Stimulated activated naive CD8-positive, alpha-beta T cell treated with anti-CD3 and anti-CD28 coated beads, Interleukin-15, Interleukin-2, amounts not matched to agents 100 ng/mL and 50 ng/mL, for 24 hours (primary cell): ENCODE measurements around the gene KDM4B.

ENCODE experiments used
- H3K27ac Mint-ChIP-seq: one replicate; pipeline ENCODE4 v1.8.0; 2021; ENCODE audit warnings: mild to moderate bottlenecking, mixed read lengths
- H3K27me3 Mint-ChIP-seq: one replicate; pipeline ENCODE4 v1.8.0; 2021; ENCODE audit warnings: mixed read lengths
- H3K36me3 Mint-ChIP-seq: one replicate; pipeline ENCODE4 v1.8.0; 2021; ENCODE audit warnings: low read depth, mixed read lengths
- H3K4me1 Mint-ChIP-seq: one replicate; pipeline ENCODE4 v1.8.0; 2021; ENCODE audit warnings: low read depth, mixed read lengths
- H3K4me3 Mint-ChIP-seq: one replicate; pipeline ENCODE4 v1.8.0; 2021; ENCODE audit warnings: mild to moderate bottlenecking, mixed read lengths
- H3K9me3 Mint-ChIP-seq: one replicate; pipeline ENCODE4 v1.8.0; 2021; ENCODE audit warnings: mixed read lengths

Gene KDM4B

DNA sequence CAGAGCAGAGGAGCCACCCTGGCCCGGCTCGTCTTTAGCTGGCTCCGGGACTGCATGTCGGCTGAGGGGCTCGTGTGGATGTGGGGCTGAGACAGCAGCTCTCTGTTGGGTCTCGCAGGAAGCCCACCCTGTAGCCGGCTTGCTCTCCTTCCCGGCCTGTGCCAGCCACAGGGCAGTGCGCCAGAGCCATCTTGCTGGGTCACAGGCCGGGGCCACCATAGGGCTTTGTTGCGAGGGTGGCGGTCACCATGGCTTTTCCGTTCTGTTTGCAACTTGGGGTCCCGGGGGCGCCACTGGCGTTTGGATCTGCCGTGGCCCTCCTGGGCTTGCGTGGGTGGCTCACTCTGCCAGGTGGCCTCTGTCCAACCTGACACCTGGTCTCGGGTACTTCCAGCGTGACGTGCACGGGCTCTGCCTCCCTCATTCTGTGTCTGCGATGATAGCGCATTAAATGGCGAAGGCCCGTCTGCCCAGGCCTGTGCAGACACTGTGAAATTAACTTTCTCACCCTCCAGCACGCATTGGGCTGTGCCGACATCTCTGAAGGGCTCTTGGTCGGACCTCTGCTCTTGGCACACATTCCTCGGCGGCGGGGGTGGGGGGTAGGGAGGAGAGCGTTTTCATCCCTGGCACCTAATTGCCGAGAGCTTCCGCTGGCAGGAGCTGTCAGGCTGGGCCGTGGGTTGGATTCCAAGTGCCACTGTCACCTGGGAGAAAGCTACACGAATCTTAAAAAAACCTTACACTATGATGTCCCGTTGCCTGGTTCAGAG lies 95.1 kb downstream of the KDM4B start:
- H3K36me3 Mint-ChIP-seq, result peaks cover 23% of the 10 kb centered on the region
- H3K27ac Mint-ChIP-seq, result no peak overlapping the region
- no peaks in the 10 kb centered on the region for H3K27me3 Mint-ChIP-seq
- H3K4me3 Mint-ChIP-seq, result no peak overlapping the region
- no peaks in the 10 kb centered on the region for H3K4me1 Mint-ChIP-seq
- peaks cover 4% of the 10 kb centered on the region for H3K9me3 Mint-ChIP-seq

DNA sequence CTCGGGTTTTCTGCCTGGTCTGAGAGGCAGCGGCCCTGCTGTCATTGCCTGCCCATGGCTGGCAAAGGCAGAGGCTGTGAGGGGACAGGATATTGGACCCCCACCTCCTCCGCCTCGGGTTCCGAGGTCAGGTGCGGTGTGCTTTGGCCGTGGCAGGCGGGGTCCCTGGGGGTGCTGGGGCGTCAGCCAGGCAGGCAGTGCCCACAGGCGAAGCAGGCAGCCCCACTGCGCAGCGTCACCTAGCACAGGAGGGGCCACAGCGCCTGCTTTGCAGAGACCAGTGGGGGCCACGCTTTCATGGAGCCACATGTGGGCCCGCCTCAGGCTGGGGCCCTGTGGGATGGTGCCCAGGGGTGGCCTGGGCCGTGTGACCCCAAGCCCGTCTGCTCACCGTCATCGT lies 96.0 kb downstream of the KDM4B start:
- peaks cover 23% of the 10 kb centered on the region for H3K36me3 Mint-ChIP-seq
- no peak overlapping the region for H3K4me3 Mint-ChIP-seq
- H3K9me3 Mint-ChIP-seq, result peaks cover 4% of the 10 kb centered on the region
- no peaks in the 10 kb centered on the region for H3K4me1 Mint-ChIP-seq
- H3K27me3 Mint-ChIP-seq, result no peaks in the 10 kb centered on the region
- no peak overlapping the region for H3K27ac Mint-ChIP-seq

DNA sequence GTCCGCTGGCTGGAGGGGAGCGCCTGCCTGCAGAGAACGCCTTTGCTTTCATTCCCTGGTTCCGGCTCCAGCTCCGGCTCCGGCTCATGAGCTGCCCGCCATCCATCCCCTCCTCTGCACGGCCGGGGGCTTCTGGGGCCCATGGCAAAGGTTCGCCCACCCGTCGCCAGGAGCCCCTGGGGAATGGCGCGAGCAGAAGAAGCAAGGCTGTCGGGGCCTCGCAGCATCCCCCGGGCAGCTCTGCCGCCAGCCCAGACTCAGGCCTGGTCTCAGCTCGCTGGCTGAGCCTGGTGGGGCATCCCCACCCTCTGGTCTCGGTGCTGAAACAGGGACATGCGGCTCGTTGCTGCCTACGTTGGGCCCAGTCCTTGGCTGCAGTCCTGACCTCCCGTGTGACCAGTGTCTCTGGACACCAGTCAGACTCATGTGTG lies 96.8 kb downstream of the KDM4B start:
- H3K27me3 Mint-ChIP-seq, result no peaks in the 10 kb centered on the region
- H3K36me3 Mint-ChIP-seq, result peaks cover 23% of the 10 kb centered on the region
- H3K27ac Mint-ChIP-seq, result no peak overlapping the region
- H3K9me3 Mint-ChIP-seq, result peaks cover 4% of the 10 kb centered on the region
- no peaks in the 10 kb centered on the region for H3K4me1 Mint-ChIP-seq
- no peak overlapping the region for H3K4me3 Mint-ChIP-seq

DNA sequence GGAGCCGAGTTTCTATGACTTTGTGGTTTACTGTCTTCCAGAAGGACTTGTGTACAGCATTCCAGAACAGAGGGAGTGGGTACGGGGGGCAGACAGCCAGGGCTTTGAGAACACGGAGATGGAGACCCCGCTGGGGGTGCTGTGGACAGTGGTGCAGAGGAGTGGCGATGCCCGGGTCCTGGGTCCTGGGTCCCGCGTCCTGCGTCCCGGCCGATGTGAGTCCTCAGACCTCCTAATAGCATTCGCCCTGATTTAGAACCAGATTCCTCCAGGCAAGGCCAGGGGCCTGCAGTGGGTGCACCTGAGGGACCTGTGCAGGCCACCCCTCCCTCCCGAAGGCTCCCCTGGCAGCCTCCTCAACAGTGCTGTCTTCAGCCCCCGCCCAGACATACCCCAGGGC lies 97.9 kb downstream of the KDM4B start:
- peaks cover 4% of the 10 kb centered on the region for H3K4me1 Mint-ChIP-seq
- H3K4me3 Mint-ChIP-seq, result no peak overlapping the region
- no peak overlapping the region for H3K27ac Mint-ChIP-seq
- H3K27me3 Mint-ChIP-seq, result no peaks in the 10 kb centered on the region
- H3K36me3 Mint-ChIP-seq, result peaks cover 14% of the 10 kb centered on the region
- H3K9me3 Mint-ChIP-seq, result peaks cover 4% of the 10 kb centered on the region

DNA sequence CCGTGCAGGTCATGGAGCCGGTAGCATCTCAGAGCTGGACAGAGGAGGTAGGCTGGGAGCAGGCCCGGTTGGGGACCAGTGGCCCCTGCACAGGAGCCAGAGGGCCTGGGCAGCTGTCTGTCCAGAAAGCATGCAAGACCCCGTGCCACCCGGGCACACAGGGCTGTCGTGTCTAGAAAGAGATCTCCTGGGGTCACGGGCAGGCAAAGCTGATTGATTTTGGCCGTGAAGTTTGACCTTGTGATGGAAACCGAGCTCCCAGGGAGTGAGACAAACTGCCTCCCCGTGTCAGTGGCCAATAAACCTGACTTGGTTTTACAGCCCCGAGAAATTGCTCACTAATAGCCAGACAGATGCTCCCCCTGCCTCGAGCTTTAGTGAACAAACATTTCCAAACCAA lies 98.8 kb downstream of the KDM4B start:
- peaks cover 4% of the 10 kb centered on the region for H3K4me1 Mint-ChIP-seq
- no peak overlapping the region for H3K27ac Mint-ChIP-seq
- no peaks in the 10 kb centered on the region for H3K9me3 Mint-ChIP-seq
- peaks cover 7% of the 10 kb centered on the region for H3K36me3 Mint-ChIP-seq
- H3K27me3 Mint-ChIP-seq, result no peaks in the 10 kb centered on the region
- no peak overlapping the region for H3K4me3 Mint-ChIP-seq

DNA sequence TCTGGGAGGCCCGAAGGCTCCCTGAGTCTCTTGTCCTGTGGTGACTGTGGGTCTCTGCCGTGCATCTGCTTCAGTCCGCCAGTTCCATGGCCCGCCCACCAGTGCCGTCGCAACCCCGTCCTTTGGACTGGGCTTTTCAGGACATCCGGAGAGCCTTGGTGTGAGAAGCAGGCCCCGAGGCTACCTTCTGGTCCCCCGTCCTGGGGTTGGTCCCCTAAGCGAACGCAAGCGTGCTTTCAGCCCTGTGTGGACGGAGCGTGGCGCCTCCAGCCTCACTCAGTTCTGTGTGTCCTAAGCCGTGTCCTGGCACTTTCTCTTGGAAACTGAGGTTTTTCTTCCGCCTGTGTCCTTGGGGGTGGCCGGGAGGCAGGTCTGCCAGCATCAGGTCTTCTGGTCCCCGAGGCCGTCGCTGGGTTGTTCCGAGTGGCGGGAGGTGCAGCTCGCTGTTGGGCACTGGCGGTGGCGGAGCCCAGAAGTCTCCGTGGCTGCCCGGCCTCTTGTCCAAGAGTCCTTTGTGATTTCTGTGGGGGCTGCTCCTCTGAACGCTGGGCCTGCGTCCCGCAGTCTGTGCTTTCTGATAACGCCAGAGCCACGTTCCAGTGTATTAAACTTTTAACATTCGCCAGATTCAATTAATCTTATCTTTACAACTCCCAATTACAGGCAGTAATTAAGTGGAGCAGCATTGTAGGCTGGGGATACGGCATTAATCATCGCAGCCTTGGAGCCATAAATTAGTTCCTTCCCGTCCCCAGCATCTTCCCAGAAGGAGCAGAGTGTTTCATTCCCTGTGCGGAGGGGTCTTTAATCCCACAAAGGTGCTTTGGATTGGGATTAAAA lies 99.5 kb downstream of the KDM4B start:
- peaks cover 4% of the 10 kb centered on the region for H3K4me1 Mint-ChIP-seq
- H3K27ac Mint-ChIP-seq, result no peak overlapping the region
- H3K27me3 Mint-ChIP-seq, result no peaks in the 10 kb centered on the region
- H3K4me3 Mint-ChIP-seq, result no peak overlapping the region
- no peaks in the 10 kb centered on the region for H3K9me3 Mint-ChIP-seq
- no peaks in the 10 kb centered on the region for H3K36me3 Mint-ChIP-seq

DNA sequence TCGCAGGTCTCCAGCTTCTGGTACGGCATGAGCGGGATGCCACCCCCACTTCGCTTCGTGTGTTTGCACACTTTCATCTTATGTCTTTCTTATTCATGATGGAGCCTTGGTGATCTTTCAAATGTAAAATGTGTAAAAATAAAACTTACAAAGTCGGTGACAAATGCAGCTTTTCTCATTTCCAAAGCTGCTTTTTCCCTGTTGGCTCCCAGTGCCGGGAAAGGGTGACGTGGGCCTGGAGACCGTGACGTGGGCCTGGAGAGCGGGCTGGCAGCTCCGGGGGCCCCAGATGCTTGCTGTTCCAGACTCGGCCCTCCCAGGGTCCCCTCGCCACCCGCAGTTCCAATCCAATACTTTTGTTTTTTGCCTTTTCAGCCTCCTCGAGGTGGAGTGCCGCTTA lies 101.4 kb downstream of the KDM4B start:
- Mint-ChIP-seq H3K9me3 (no peaks in the 10 kb centered on the region), H3K27ac (no peak overlapping the region), H3K27me3 (no peaks in the 10 kb centered on the region), H3K36me3 (no peaks in the 10 kb centered on the region), H3K4me1 (peaks cover 21% of the 10 kb centered on the region), H3K4me3 (no peak overlapping the region)

DNA sequence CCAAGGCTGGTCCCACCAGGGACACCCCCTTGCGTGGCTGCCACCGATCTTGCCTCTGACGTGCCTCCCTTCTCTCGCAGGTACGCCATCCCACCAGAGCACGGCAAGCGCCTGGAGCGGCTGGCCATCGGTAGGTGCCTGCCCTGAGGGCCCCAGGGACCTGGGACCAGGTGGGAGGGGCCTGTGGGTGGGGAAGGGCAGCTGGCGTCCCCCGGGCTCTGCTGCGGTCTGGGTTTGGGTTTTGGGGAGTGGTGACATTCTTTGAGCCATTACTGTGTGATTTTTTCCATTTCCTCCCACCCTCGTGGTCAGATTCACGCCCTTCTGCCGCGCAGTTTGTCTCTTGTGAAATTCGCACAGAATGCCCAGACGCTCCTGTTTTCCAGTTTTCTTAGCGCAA lies 102.0 kb downstream of the KDM4B start:
- H3K4me3 Mint-ChIP-seq, result no peak overlapping the region
- peaks cover 24% of the 10 kb centered on the region for H3K4me1 Mint-ChIP-seq
- H3K27me3 Mint-ChIP-seq, result no peaks in the 10 kb centered on the region
- no peaks in the 10 kb centered on the region for H3K36me3 Mint-ChIP-seq
- no peaks in the 10 kb centered on the region for H3K9me3 Mint-ChIP-seq
- no peak overlapping the region for H3K27ac Mint-ChIP-seq

DNA sequence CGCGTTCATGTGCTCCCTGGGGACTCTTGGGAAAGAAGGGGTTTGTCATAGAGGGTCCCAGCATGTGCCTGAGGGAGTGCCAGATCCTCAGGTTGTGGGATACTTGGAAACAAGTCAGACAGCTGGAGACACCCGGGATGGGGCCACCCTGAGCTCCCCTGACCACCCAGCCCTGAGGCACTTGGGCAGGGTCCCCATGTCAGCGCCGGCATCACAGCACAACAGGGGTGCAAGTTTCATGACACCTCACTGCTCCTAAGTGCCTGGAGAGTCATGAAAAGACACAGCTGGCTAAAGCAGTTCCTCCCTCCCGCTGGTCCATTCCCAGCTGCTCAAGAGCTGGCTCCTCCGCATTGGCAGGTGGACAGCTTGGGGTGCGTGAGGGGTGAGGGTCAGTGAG lies 102.7 kb downstream of the KDM4B start:
- Mint-ChIP-seq H3K27me3 (no peaks in the 10 kb centered on the region), H3K4me1 (peaks cover 24% of the 10 kb centered on the region), H3K36me3 (no peaks in the 10 kb centered on the region), H3K27ac (no peak overlapping the region), H3K4me3 (no peak overlapping the region), H3K9me3 (no peaks in the 10 kb centered on the region)

DNA sequence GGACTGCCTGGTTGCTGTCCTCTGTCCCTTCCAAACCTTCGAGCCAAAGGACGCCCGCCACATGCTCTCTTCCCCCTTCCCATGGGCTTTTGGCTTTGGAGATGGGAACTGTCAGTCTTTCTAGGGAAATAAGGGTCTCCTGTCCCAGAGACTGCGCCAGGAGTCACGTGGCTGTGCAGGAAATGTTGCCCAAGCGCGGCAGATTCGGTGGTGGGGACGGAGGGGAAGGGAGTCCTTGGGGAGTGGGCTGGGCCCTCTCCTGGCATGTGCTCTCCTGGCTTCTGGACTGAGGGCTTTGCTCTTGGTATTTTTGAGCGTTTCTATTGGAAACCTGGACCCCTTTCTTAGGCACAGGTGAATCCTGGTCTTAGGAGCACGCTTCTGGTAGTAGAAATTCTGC lies 103.2 kb downstream of the KDM4B start:
- H3K36me3 Mint-ChIP-seq, result no peaks in the 10 kb centered on the region
- H3K27ac Mint-ChIP-seq, result no peak overlapping the region
- H3K27me3 Mint-ChIP-seq, result no peaks in the 10 kb centered on the region
- peaks cover 24% of the 10 kb centered on the region for H3K4me1 Mint-ChIP-seq
- no peak overlapping the region for H3K4me3 Mint-ChIP-seq
- H3K9me3 Mint-ChIP-seq, result no peaks in the 10 kb centered on the region

DNA sequence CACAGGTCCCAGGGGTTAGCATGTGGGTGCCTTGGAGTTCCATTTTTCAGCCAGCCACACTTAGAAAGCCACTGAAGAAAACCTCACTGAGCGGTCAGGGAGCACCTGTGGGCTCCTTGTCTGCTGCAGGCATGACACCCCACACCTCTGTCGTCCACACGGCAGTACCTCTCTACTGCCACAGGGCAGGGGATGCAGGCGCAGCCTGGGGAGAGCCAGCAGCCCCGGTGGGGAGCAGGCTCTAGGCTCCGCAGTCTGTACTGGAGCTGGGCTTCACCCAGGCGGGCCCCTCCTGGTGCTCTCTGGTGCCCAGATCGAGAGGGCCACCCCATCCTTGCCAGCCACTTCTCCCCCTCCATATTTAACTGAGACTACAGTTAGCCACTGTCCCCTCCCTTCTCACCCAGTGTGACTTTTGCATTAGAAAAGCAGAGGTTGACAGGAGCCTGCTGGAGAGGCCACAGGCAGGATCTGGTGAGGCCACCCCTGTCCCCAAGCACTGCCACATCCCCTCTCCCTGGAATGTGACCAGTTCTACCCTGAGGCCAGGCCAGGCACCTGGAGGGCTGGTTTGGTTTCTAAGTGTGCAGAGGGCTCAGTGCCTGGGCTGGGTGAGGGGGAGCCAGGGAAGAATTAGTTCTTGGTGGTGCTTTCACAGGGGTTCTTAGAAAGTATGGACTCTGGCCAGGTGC lies 104.4 kb downstream of the KDM4B start:
- Mint-ChIP-seq H3K27ac (no peak overlapping the region), H3K9me3 (no peaks in the 10 kb centered on the region), H3K4me1 (peaks cover 24% of the 10 kb centered on the region), H3K4me3 (no peak overlapping the region), H3K27me3 (no peaks in the 10 kb centered on the region), H3K36me3 (no peaks in the 10 kb centered on the region)

DNA sequence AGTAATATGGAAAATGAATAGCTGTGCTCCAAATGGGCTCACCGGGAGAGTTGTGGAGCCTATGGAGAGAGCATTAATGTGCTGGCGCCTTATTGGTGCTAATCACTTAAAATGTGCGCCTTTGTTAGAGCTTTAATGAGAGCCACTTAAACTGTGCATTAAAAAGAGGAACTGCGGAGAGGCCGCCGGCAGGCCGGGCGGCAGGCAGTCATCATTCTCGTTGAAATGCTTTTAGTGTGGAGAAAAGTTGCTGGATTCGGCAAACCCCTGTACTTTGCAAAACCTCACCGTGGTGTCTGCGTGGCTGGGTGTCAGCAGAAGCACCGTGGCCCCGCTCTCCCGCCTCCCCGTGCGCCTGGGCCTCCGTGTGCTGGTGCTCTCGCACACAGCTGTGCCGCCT lies 105.5 kb downstream of the KDM4B start:
- H3K36me3 Mint-ChIP-seq, result no peaks in the 10 kb centered on the region
- peaks cover 24% of the 10 kb centered on the region for H3K4me1 Mint-ChIP-seq
- H3K27ac Mint-ChIP-seq, result no peak overlapping the region
- no peaks in the 10 kb centered on the region for H3K9me3 Mint-ChIP-seq
- H3K4me3 Mint-ChIP-seq, result no peak overlapping the region
- no peaks in the 10 kb centered on the region for H3K27me3 Mint-ChIP-seq

DNA sequence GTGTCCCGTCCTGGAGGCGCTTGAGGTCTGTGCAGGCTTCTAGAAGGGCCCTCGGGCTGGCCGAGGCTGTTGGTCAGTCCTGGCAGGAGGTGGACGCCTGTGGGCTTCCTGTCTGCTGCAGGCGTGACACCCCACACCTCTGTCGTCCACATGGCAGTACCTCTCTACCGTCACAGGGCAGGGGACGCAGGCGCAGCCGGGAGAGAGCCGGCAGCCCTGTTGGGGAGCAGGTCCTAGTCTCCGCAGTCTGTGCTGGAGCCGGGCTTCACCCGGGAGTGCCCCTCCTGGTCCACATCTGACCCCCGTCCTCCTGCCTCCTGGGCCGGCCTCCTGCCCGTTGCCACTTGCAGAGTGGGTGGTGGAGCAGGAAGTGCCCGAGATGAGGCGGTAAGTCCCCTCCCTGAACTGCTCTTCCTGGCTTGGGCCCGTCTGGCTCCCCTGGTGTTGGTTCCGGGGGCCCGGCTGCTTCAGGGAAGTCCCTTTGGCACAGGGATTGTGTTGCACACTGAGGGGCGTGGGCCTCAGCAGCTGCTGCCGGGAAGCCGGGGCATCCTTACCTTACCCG lies 106.0 kb downstream of the KDM4B start:
- H3K27me3 Mint-ChIP-seq, result no peaks in the 10 kb centered on the region
- peaks cover under 1% of the 10 kb centered on the region for H3K36me3 Mint-ChIP-seq
- H3K4me3 Mint-ChIP-seq, result no peak overlapping the region
- H3K4me1 Mint-ChIP-seq, result peaks cover 24% of the 10 kb centered on the region
- H3K9me3 Mint-ChIP-seq, result no peaks in the 10 kb centered on the region
- H3K27ac Mint-ChIP-seq, result no peak overlapping the region

DNA sequence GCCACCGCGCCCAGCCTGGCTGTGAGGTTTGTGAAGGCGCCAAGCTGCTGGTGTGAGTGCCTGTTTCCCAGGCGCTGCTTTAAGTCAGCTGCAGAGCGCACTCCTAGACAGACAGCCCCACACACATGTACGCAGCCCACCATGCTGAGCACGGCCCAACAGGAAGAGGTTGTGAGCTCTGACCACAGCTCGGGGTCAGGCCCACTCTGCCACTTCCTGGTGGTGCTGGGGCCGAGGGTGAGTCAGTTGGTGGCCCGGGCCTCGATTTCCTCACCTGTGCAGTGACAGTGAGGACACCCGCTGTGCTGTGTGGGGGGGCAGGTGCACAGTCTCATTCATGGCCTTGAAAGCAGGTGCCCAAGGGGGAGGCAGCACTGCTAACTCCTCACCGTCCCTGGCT lies 106.7 kb downstream of the KDM4B start:
- Mint-ChIP-seq H3K36me3 (peaks cover 6% of the 10 kb centered on the region), H3K9me3 (no peaks in the 10 kb centered on the region), H3K4me3 (no peak overlapping the region), H3K4me1 (peaks cover 24% of the 10 kb centered on the region), H3K27me3 (no peaks in the 10 kb centered on the region), H3K27ac (peak overlapping the region; percentile 61)
